WTC11 (cell line): ENCODE results near the gene HLCS. TPM values are rescaled to one million over a fixed set of nuclear protein-coding genes. Genes with fewer than 3 reads are reported as not detected.

Experiments
- ATAC-seq: fragments of 200-7000 bp; cut with Tn5 transposase; 2 replicates; pipeline ENCODE4 v1.10.0; 2021; ENCODE audit warnings: mild to moderate bottlenecking, moderate library complexity
- CTCF ChIA-PET: fragments of 300-600 bp; sonication (Branson Sonifier 250); formaldehyde crosslinking; loops from one replicate; lab custom pipeline; 2021; ENCODE audit warnings: antibody characterized with exemption; lab: Charles Lee
- POLR2A ChIA-PET: fragments of 350-600 bp; sonication (Branson Sonifier 250); formaldehyde crosslinking; loops from one replicate; lab custom pipeline; 2021; ENCODE audit warnings: antibody characterized with exemption; lab: Charles Lee
- DNase-seq: peaks from one replicate; pipeline ENCODE4 v3.0.0; 2021; ENCODE audit warnings: low spot score
- H3K27ac Mint-ChIP-seq: 2 replicates; pipeline ENCODE4 v1.8.0; 2021; ENCODE audit warnings: mixed read lengths
- H3K27me3 Mint-ChIP-seq: 2 replicates; pipeline ENCODE4 v1.8.0; 2021; ENCODE audit warnings: low read depth, mild to moderate bottlenecking, moderate library complexity, mixed read lengths
- H3K36me3 Mint-ChIP-seq: 2 replicates; pipeline ENCODE4 v1.8.0; 2021; ENCODE audit warnings: mixed read lengths
- H3K4me1 Mint-ChIP-seq: 2 replicates; pipeline ENCODE4 v1.8.0; 2022; ENCODE audit warnings: mixed read lengths
- H3K4me3 Mint-ChIP-seq: 2 replicates; pipeline ENCODE4 v1.8.0; 2021; ENCODE audit warnings: mild to moderate bottlenecking, moderate library complexity, mixed read lengths
- H3K9me3 Mint-ChIP-seq: 2 replicates; pipeline ENCODE4 v1.8.0; 2021; ENCODE audit warnings: mixed read lengths
- AFF4 ChIP-seq: sonication (generic); formaldehyde crosslinking; IDR thresholded peaks from 2 replicates; pipeline ENCODE4 v1.8.1; 2023; ENCODE audit warnings: mild to moderate bottlenecking, missing genetic modification reagents, borderline replicate concordance
- ATF2 ChIP-seq: sonication (generic); formaldehyde crosslinking; IDR thresholded peaks from 2 replicates; pipeline ENCODE4 v1.8.1; 2022; ENCODE audit warnings: low read depth, missing genetic modification reagents, borderline replicate concordance
- ATF3 ChIP-seq: sonication (generic); formaldehyde crosslinking; conservative IDR thresholded peaks from 2 replicates; pipeline ENCODE4 v1.8.1; 2022; ENCODE audit warnings: mild to moderate bottlenecking, missing genetic modification reagents
- ATF6 ChIP-seq: sonication (generic); formaldehyde crosslinking; IDR thresholded peaks from 2 replicates; pipeline ENCODE4 v1.8.1; 2023; ENCODE audit warnings: mild to moderate bottlenecking, missing genetic modification reagents
- CTCF ChIP-seq: fragments of 200-600 bp; IDR thresholded peaks from 2 replicates; pipeline ENCODE4 v1.8.0; 2022; ENCODE audit warnings: antibody characterized with exemption
- HMGA2 ChIP-seq: fragments of 250-450 bp; sonication (Bioruptor Pico); IDR thresholded peaks from 2 replicates; pipeline ENCODE4 v1.4.0; 2021; ENCODE audit warnings: mild to moderate bottlenecking, moderate library complexity
- KAT7 ChIP-seq: sonication (generic); formaldehyde crosslinking; IDR thresholded peaks from 2 replicates; pipeline ENCODE4 v1.8.1; 2023; ENCODE audit warnings: missing genetic modification reagents, mild to moderate bottlenecking, borderline replicate concordance
- MAX ChIP-seq: sonication (generic); formaldehyde crosslinking; IDR thresholded peaks from 2 replicates; pipeline ENCODE4 v1.8.0; 2022; ENCODE audit warnings: mild to moderate bottlenecking, missing genetic modification reagents
- MXD4 ChIP-seq: fragments of 250-450 bp; sonication (Bioruptor Pico); IDR thresholded peaks from 2 replicates; pipeline ENCODE4 v1.8.0; 2021; ENCODE audit warnings: mild to moderate bottlenecking, moderate library complexity, borderline replicate concordance
- MYBL2 ChIP-seq: sonication (generic); formaldehyde crosslinking; IDR thresholded peaks from 2 replicates; pipeline ENCODE4 v1.8.1; 2023; ENCODE audit warnings: mild to moderate bottlenecking, moderate library complexity, missing genetic modification reagents
- OVOL2 ChIP-seq: fragments of 250-450 bp; sonication (Bioruptor Pico); IDR thresholded peaks from 2 replicates; pipeline ENCODE4 v1.9.0; 2021; ENCODE audit warnings: mild to moderate bottlenecking, borderline replicate concordance
- SMAD3 ChIP-seq: sonication (generic); formaldehyde crosslinking; IDR thresholded peaks from 2 replicates; pipeline ENCODE4 v1.8.0; 2022; ENCODE audit warnings: missing genetic modification reagents, mild to moderate bottlenecking, borderline replicate concordance
- SMAD4 ChIP-seq: sonication (generic); formaldehyde crosslinking; IDR thresholded peaks from 2 replicates; pipeline ENCODE4 v1.8.0; 2022; ENCODE audit warnings: mild to moderate bottlenecking, missing genetic modification reagents
- TCF7 ChIP-seq: sonication (generic); formaldehyde crosslinking; IDR thresholded peaks from 2 replicates; pipeline ENCODE4 v1.8.0; 2022; ENCODE audit warnings: mild to moderate bottlenecking, low read depth, missing genetic modification reagents, moderate library complexity
- USF1 ChIP-seq: sonication (generic); formaldehyde crosslinking; IDR thresholded peaks from 2 replicates; pipeline ENCODE4 v1.8.0; 2022; ENCODE audit warnings: mild to moderate bottlenecking, missing genetic modification reagents
- ZNF512 ChIP-seq: sonication (generic); formaldehyde crosslinking; IDR thresholded peaks from 2 replicates; pipeline ENCODE4 v1.8.1; 2022; ENCODE audit warnings: missing genetic modification reagents, borderline replicate concordance
- total RNA-seq: library from RNA; stranded (reverse); gene quantifications from 3 replicates; pipeline ENCODE4 v1.2.3, GENCODE V29; 2021

HLCS gene
- total RNA-seq, 1 experiment from 2014 or later: 9.3 TPM

- TF ChIP-seq MYBL2 (CRISPR knock-in tag) (no peak), TCF7 (no peak), ATF6 (CRISPR knock-in tag) (no peak), MAX (CRISPR knock-in tag) (no peak), SMAD4 (CRISPR knock-in tag) (no peak), ATF2 (no peak), AFF4 (CRISPR knock-in tag) (no peak), CTCF (no peak), HMGA2 (CRISPR knock-in tag) (no peak), USF1 (CRISPR knock-in tag) (no peak), SMAD3 (CRISPR knock-in tag) (no peak), OVOL2 (no peak), ATF3 (CRISPR knock-in tag) (no peak), KAT7 (CRISPR knock-in tag) (no peak), MXD4 (CRISPR knock-in tag) (no peak), ZNF512 (CRISPR knock-in tag) (no peak)
- CTCF ChIA-PET: no interaction called here
- ATAC-seq (no peak), DNase-seq (no peak)
- Mint-ChIP-seq H3K27me3 (no peaks in the 10 kb centered on the region), H3K36me3 (peaks cover 8% of the 10 kb centered on the region), H3K9me3 (peaks cover 10% of the 10 kb centered on the region), H3K4me1 (peaks cover 13% of the 10 kb centered on the region), H3K4me3 (no peak overlapping the region), H3K27ac (no peak overlapping the region)
- POLR2A ChIA-PET: no interaction called here
These were observed 180.3 kb downstream of the HLCS start for GRCh38 chr21:36786186-36786585.
